Limb (tissue), 2 donors: ENCODE data around the gene VPS41.
A peak's percentile ranks its signal among the peaks of the same experiment; 100 is the strongest.

Experiments
- DNase-seq, 2 donors: peaks; one replicate each; pipeline ENCODE4 v3.0.0-alpha.2; 2016; ENCODE audit errors: extremely low spot score in 2 of 2

VPS41 gene

GRCh38 chr7:38817526-38817925, 91.5 kb downstream of the VPS41 start:
- no peak for DNase-seq

- DNase-seq = no peak
Observed at GRCh38 chr7:38813768-38814167, 95.2 kb downstream of the VPS41 start.

- no peak for DNase-seq
Observed at GRCh38 chr7:38806912-38807311, 102.1 kb downstream of the VPS41 start.

GRCh38 chr7:38801786-38802185, 107.2 kb downstream of the VPS41 start:
- DNase-seq = no peak

- DNase-seq = no peak
Observed at GRCh38 chr7:38798552-38799267, 110.3 kb downstream of the VPS41 start.

GRCh38 chr7:38796626-38797501, 112.1 kb downstream of the VPS41 start:
- DNase-seq = peak; percentile 67 to 72

- no peak for DNase-seq
Observed at GRCh38 chr7:38795593-38795992, 113.4 kb downstream of the VPS41 start.

GRCh38 chr7:38781991-38782390, 127.0 kb downstream of the VPS41 start:
- no peak for DNase-seq

- DNase-seq = no peak
Observed at GRCh38 chr7:38777609-38778008, 131.4 kb downstream of the VPS41 start.

- DNase-seq = no peak
Observed at GRCh38 chr7:38775506-38776175, 133.3 kb downstream of the VPS41 start.

- no peak for DNase-seq
Observed at GRCh38 chr7:38773430-38773829, 135.6 kb downstream of the VPS41 start.

- DNase-seq = no peak
Observed at GRCh38 chr7:38760226-38760625, 148.8 kb downstream of the VPS41 start.

GRCh38 chr7:38759028-38759427, 150.0 kb downstream of the VPS41 start:
- no peak for DNase-seq

GRCh38 chr7:38757931-38758330, 151.1 kb downstream of the VPS41 start:
- DNase-seq = peak in 1 of 2 donors; percentile 16

- no peak for DNase-seq
Observed at GRCh38 chr7:38756521-38756920, 152.5 kb downstream of the VPS41 start.

- no peak for DNase-seq
Observed at GRCh38 chr7:38753347-38753746, 155.6 kb downstream of the VPS41 start.

- no peak for DNase-seq
Observed at GRCh38 chr7:38751416-38751815, 157.6 kb downstream of the VPS41 start.

- DNase-seq = no peak
Observed at GRCh38 chr7:38748056-38748610, 160.9 kb downstream of the VPS41 start.

GRCh38 chr7:38746438-38746837, 162.6 kb downstream of the VPS41 start:
- DNase-seq = no peak

- DNase-seq = no peak
Observed at GRCh38 chr7:38744746-38745145, 164.2 kb downstream of the VPS41 start.

GRCh38 chr7:38743899-38744298, 165.1 kb downstream of the VPS41 start:
- no peak for DNase-seq

- DNase-seq = no peak
Observed at GRCh38 chr7:38740041-38740440, 168.9 kb downstream of the VPS41 start.
